Coronary artery (tissue), 2 donors: ENCODE measurements around the gene XPO5.
A peak's percentile ranks its signal among the peaks of the same experiment; 100 is the strongest.
"Not testable (repeated sequence)": the region's sequence is repeated elsewhere in the genome, so short reads cannot be mapped to it uniquely, and the experiment has no call there.

ENCODE experiments used
- DNase-seq: peaks from one replicate; pipeline ENCODE4 v3.0.0-alpha.2; 2017; ENCODE audit warnings: low spot score
- H3K27ac ChIP-seq, 2 donors: fragments of 200-600 bp; sonication (generic); one replicate each; pipeline ENCODE4 v1.5.1; 2016 to 2019
- H3K4me3 ChIP-seq: fragments of 200-600 bp; sonication (generic); 2 replicates; pipeline ENCODE4 v1.5.1; 2016; ENCODE audit warnings: mild to moderate bottlenecking, moderate library complexity
- CTCF ChIP-seq: fragments of 200-600 bp; sonication (generic); IDR thresholded peaks from one replicate; pipeline ENCODE4 v1.5.1; 2019; ENCODE audit warnings: antibody characterized with exemption

XPO5 gene

GRCh38 chr6:43608807-43609206, 33.0 kb upstream of the XPO5 start:
- DNase-seq: no peak

GRCh38 chr6:43608310-43608763, 32.5 kb upstream of the XPO5 start:
- peak; percentile 57 for TF ChIP-seq CTCF
- no peak for DNase-seq
- H3K4me3 ChIP-seq: no peak overlapping the region
- H3K27ac ChIP-seq: no peak overlapping the region

More at GRCh38 chr6:43608807-43609206, 33.0 kb upstream of the XPO5 start:
- no peak for TF ChIP-seq CTCF
- no peak overlapping the region for H3K4me3 ChIP-seq
- H3K27ac ChIP-seq: no peak overlapping the region

- no peak for TF ChIP-seq CTCF
- DNase-seq: no peak
- H3K4me3 ChIP-seq: no peak overlapping the region
- no peak overlapping the region for H3K27ac ChIP-seq
Observed at GRCh38 chr6:43606019-43606418, 30.2 kb upstream of the XPO5 start.

GRCh38 chr6:43604174-43604573, 28.3 kb upstream of the XPO5 start:
- DNase-seq: no peak
- H3K4me3 ChIP-seq: no peak overlapping the region
- TF ChIP-seq CTCF: no peak
- H3K27ac ChIP-seq: no peak overlapping the region

GRCh38 chr6:43600595-43600994, 24.8 kb upstream of the XPO5 start:
- no peak for TF ChIP-seq CTCF
- Histone ChIP-seq H3K27ac (no peak overlapping the region), H3K4me3 (no peak overlapping the region)
- DNase-seq: no peak

- no peak for TF ChIP-seq CTCF
- no peak overlapping the region for H3K27ac ChIP-seq
- no peak overlapping the region for H3K4me3 ChIP-seq
- DNase-seq: no peak
Observed at GRCh38 chr6:43593938-43594337, 18.1 kb upstream of the XPO5 start.

GRCh38 chr6:43589564-43589963, 13.7 kb upstream of the XPO5 start:
- H3K27ac ChIP-seq, H3K4me3 ChIP-seq: not testable (repeated sequence)

GRCh38 chr6:43588194-43588593, 12.4 kb upstream of the XPO5 start:
- Histone ChIP-seq H3K4me3 (no peak overlapping the region), H3K27ac (no peak overlapping the region)
- TF ChIP-seq CTCF: no peak
- no peak for DNase-seq

More at GRCh38 chr6:43589564-43589963, 13.7 kb upstream of the XPO5 start:
- not testable (repeated sequence) for DNase-seq
